IMR-90 (cell line): ENCODE measurements around the gene OPRL1. TPM values are rescaled to one million over a fixed set of nuclear protein-coding genes. Genes with fewer than 3 reads are reported as not detected.

Source experiments
- ATAC-seq: fragments of 200-7000 bp; cut with Tn5 transposase; 2 replicates; pipeline ENCODE4 v1.9.1; 2020; ENCODE audit warnings: low read depth, mild to moderate bottlenecking, moderate library complexity
- BruUV-seq: library from RNA; stranded (reverse); fragments of 400-500 nt; replicated peaks from 2 replicates; lab custom pipeline; 2021; lab: Mats Ljungman, UMichigan
- CTCF ChIA-PET: fragments of 300-600 bp; formaldehyde crosslinking; extraction: SDS; loops from one replicate; lab custom pipeline; 2021; ENCODE audit warnings: antibody characterized with exemption; lab: Yijun Ruan, JAX
- POLR2A ChIA-PET: fragments of 300-600 bp; sonication (Branson Sonifier 250); formaldehyde crosslinking; loops from one replicate; lab custom pipeline; 2022; ENCODE audit warnings: antibody characterized with exemption; ENCODE audit not compliant: unreplicated experiment; lab: Charles Lee
- DNase-seq: peaks from one replicate; pipeline ENCODE4 v3.0.0; 2013
- H2AFZ ChIP-seq: replicated peaks from 2 replicates; pipeline ENCODE3; 2013; ENCODE audit warnings: low read length, mild to moderate bottlenecking; ENCODE audit not compliant: poor library complexity
- H2AK5ac ChIP-seq: 2 replicates; pipeline ENCODE4 v1.6.1; 2013; ENCODE audit warnings: low read depth, low read length, inconsistent platforms
- H2AK9ac ChIP-seq: replicated peaks from 2 replicates; pipeline ENCODE3; 2013; ENCODE audit warnings: mild to moderate bottlenecking, low read depth, low read length, moderate library complexity; ENCODE audit not compliant: poor library complexity
- H2BK120ac ChIP-seq: 2 replicates; pipeline ENCODE4 v1.6.1; 2013; ENCODE audit warnings: low read depth, low read length, inconsistent platforms
- H2BK15ac ChIP-seq: 3 replicates; pipeline ENCODE4 v1.6.1; 2013; ENCODE audit warnings: low read depth, low read length, inconsistent platforms
- H2BK20ac ChIP-seq: 2 replicates; pipeline ENCODE4 v1.6.1; 2013; ENCODE audit warnings: low read depth, mild to moderate bottlenecking, inconsistent platforms, low read length, moderate library complexity
- H2BK5ac ChIP-seq: 2 replicates; pipeline ENCODE4 v1.6.1; 2013; ENCODE audit warnings: mild to moderate bottlenecking, low read depth, low read length, inconsistent platforms; ENCODE audit not compliant: poor library complexity, severe bottlenecking
- H3K14ac ChIP-seq: replicated peaks from 2 replicates; pipeline ENCODE4 v1.6.1; 2013; ENCODE audit warnings: low read depth, low read length, inconsistent platforms
- H3K18ac ChIP-seq: 2 replicates; pipeline ENCODE4 v1.6.1; 2013; ENCODE audit warnings: low read depth, low read length, control low read depth
- H3K23ac ChIP-seq: 2 replicates; pipeline ENCODE4 v1.6.1; 2013; ENCODE audit warnings: low read depth, low read length, inconsistent platforms
- H3K27ac ChIP-seq: 2 replicates; pipeline ENCODE4 v1.5.1; 2013; ENCODE audit warnings: mild to moderate bottlenecking, control low read depth, low read length; ENCODE audit not compliant: insufficient read depth
- H3K27me3 ChIP-seq: 2 replicates; pipeline ENCODE4 v1.6.1; 2013; ENCODE audit warnings: low read length; ENCODE audit not compliant: control insufficient read depth, insufficient read depth
- H3K36me3 ChIP-seq: 2 replicates; pipeline ENCODE4 v1.6.1; 2013; ENCODE audit warnings: low read length, mixed read lengths; ENCODE audit not compliant: control insufficient read depth, insufficient read depth
- H3K4ac ChIP-seq: 2 replicates; pipeline ENCODE4 v1.6.1; 2013; ENCODE audit warnings: low read depth, low read length, inconsistent platforms
- H3K4me1 ChIP-seq: 2 replicates; pipeline ENCODE4 v1.6.1; 2013; ENCODE audit warnings: low read length, mixed read lengths; ENCODE audit not compliant: control insufficient read depth, insufficient read depth
- H3K4me2 ChIP-seq: 2 replicates; pipeline ENCODE4 v1.6.1; 2013; ENCODE audit warnings: low read depth, mild to moderate bottlenecking, control low read depth, low read length, moderate library complexity
- H3K4me3 ChIP-seq: 2 replicates; pipeline ENCODE4 v1.5.1; 2013; ENCODE audit warnings: low read depth, mild to moderate bottlenecking, control low read depth, low read length, moderate library complexity; ENCODE audit not compliant: insufficient read depth
- H3K56ac ChIP-seq: 2 replicates; pipeline ENCODE4 v1.6.1; 2013; ENCODE audit warnings: low read length, inconsistent platforms; ENCODE audit not compliant: insufficient read depth; ENCODE audit errors: extremely low read depth
- H3K79me1 ChIP-seq, 2 experiments: 2 replicates each; pipeline ENCODE4 v1.6.1; 2013; ENCODE audit warnings: low read length in 2 of 2, inconsistent platforms in 1 of 2, low read depth in 1 of 2
- H3K9ac ChIP-seq: 2 replicates; pipeline ENCODE4 v1.6.1; 2013; ENCODE audit warnings: low read depth, low read length, control low read depth
- H3K9me1 ChIP-seq: 2 replicates; pipeline ENCODE4 v1.6.1; 2013; ENCODE audit warnings: low read length, inconsistent platforms; ENCODE audit not compliant: insufficient read depth
- H3K9me3 ChIP-seq: 2 replicates; pipeline ENCODE4 v1.6.1; 2013; ENCODE audit warnings: low read length; ENCODE audit not compliant: control insufficient read depth, insufficient read depth
- H4K20me1 ChIP-seq: 2 replicates; pipeline ENCODE4 v1.6.1; 2013; ENCODE audit warnings: low read length, inconsistent platforms; ENCODE audit not compliant: insufficient read depth
- H4K5ac ChIP-seq: 2 replicates; pipeline ENCODE4 v1.6.1; 2013; ENCODE audit warnings: mild to moderate bottlenecking, low read depth, low read length, control low read depth
- H4K8ac ChIP-seq, 2 experiments: 2 replicates each; pipeline ENCODE4 v1.6.1; 2013; ENCODE audit warnings: low read depth in 2 of 2, low read length in 2 of 2, control low read depth in 1 of 2, inconsistent platforms in 1 of 2
- H4K91ac ChIP-seq: 2 replicates; pipeline ENCODE4 v1.6.1; 2013; ENCODE audit warnings: low read depth, low read length, inconsistent platforms; ENCODE audit not compliant: insufficient read depth
- CTCF ChIP-seq: conservative IDR thresholded peaks from 2 replicates; pipeline ENCODE4 v1.5.1; 2012; ENCODE audit warnings: mild to moderate bottlenecking, low read depth, low read length, improper control_type of control experiment
- MXI1 ChIP-seq: IDR thresholded peaks from 2 replicates; pipeline ENCODE4 v1.6.1; 2012; ENCODE audit warnings: low read depth, mild to moderate bottlenecking, low read length, moderate library complexity, borderline replicate concordance
- NFE2L2 ChIP-seq: fragments of 150-350 bp; IDR thresholded peaks from 2 replicates; pipeline ENCODE4 v1.6.1; 2016; ENCODE audit warnings: low read depth, mild to moderate bottlenecking, low read length
- RAD21 ChIP-seq: IDR thresholded peaks from 2 replicates; pipeline ENCODE4 v1.6.1; 2012; ENCODE audit warnings: low read length, improper control_type of control experiment
- WGBS, 2 experiments: methylation state at CpG; one replicate each; pipeline versions ENCODE4 v1.1.5 to v1.1.7; 2013; ENCODE audit warnings: missing lambda C conversion rate in 2 of 2; ENCODE audit not compliant: insufficient read length in 1 of 2; ENCODE audit errors: extremely low coverage in 2 of 2; 5-methylcytosine and 5-hydroxymethylcytosine counted together
- dilution Hi-C: fragments of 300-500 bp; cut with HindIII; formaldehyde crosslinking; loops from one replicate; pipeline ENCODE4 v1.14.3; 2018; ENCODE audit warnings: low sequenced_read_pairs; ENCODE audit not compliant: unreplicated experiment
- in situ Hi-C: fragments of 300-500 bp; cut with MboI; formaldehyde crosslinking; loops from 3 replicates; pipeline ENCODE4 v1.14.3; 2019; ENCODE audit warnings: low sequenced_read_pairs, inconsistent platforms, mixed read lengths
- intact Hi-C: fragments of 100-400 bp; cut with micrococcal nuclease; formaldehyde crosslinking; loops from 2 replicates; pipeline ENCODE4 v1.10.0; 2022
- polyA plus RNA-seq, 3 experiments: library from polyadenylated mRNA; depleted of rRNA; stranded (reverse); fragments of >200 nt; gene quantifications; 2 replicates each; pipeline ENCODE4 v1.2.3, GENCODE V29; 2012; ENCODE audit warnings: low replicate concordance in 1 of 3
- total RNA-seq: library from RNA; depleted of rRNA; stranded (reverse); fragments of >200 nt; gene quantifications from 2 replicates; pipeline ENCODE4 v1.2.3, GENCODE V29; 2012

Gene OPRL1
- total and polyA plus RNA-seq, 2 of the 4 experiments (the other 2 are of a cell fraction) = 0.36 to 1.2 TPM

- ATAC-seq (no peak), DNase-seq (no peak)
- no peak overlapping the region for H2AFZ ChIP-seq
- no peak overlapping the region for H2AK9ac ChIP-seq
- TF ChIP-seq CTCF (no peak), NFE2L2 (no peak), RAD21 (no peak), MXI1 (no peak)
- H2BK120ac ChIP-seq = no peak overlapping the region
- no peak overlapping the region for H2BK20ac ChIP-seq
- H3K79me1 ChIP-seq = no peaks in the 10 kb centered on the region
- 46% methylated on average over 5 of the region's 21 CpGs; no CpG with 5 or more reads in 1 of the 2 experiments for WGBS, 2 experiments
- no peaks in the 10 kb centered on the region for H4K20me1 ChIP-seq
- H3K56ac ChIP-seq = no peak overlapping the region
- no TSS peak for BruUV-seq
- no peak overlapping the region for H3K4me3 ChIP-seq
- ChIA-PET CTCF (no interaction called here), POLR2A (no interaction called here)
- H3K18ac ChIP-seq = no peak overlapping the region
- H4K5ac ChIP-seq = no peak overlapping the region
- H3K9me1 ChIP-seq = no peaks in the 10 kb centered on the region
- no peak overlapping the region for H3K4me2 ChIP-seq
- no peak overlapping the region for H3K23ac ChIP-seq
- H3K4me1 ChIP-seq = no peaks in the 10 kb centered on the region
- H3K14ac ChIP-seq = no peak overlapping the region
- no peak overlapping the region for H4K8ac ChIP-seq
- H3K9ac ChIP-seq = no peak overlapping the region
- no peak overlapping the region for H3K27ac ChIP-seq
- intact Hi-C loops (no loop called here), in situ Hi-C loops (no loop called here), dilution Hi-C loops (no loop called here)
- H4K91ac ChIP-seq = no peak overlapping the region
- no peak overlapping the region for H2BK5ac ChIP-seq
- no peaks in the 10 kb centered on the region for H3K36me3 ChIP-seq
- peaks cover 23% of the 10 kb centered on the region for H3K27me3 ChIP-seq
- H2AK5ac ChIP-seq = no peak overlapping the region
- no peak overlapping the region for H3K4ac ChIP-seq
- H2BK15ac ChIP-seq = no peak overlapping the region
- no peaks in the 10 kb centered on the region for H3K9me3 ChIP-seq
Measured at GRCh38 chr20:64139199-64140060, 59.5 kb downstream of the OPRL1 start.
